ENCODE measurements around the gene IFT25. TPM values are rescaled to one million over a fixed set of nuclear protein-coding genes. Genes with fewer than 3 reads are reported as not detected.

IFT25 gene
- total and polyA plus RNA-seq, 2 of the 13 experiments (the other 11 are each of a cell fraction or from before 2014, with no cell fraction given): 19.7 to 48.0 TPM

DNA sequence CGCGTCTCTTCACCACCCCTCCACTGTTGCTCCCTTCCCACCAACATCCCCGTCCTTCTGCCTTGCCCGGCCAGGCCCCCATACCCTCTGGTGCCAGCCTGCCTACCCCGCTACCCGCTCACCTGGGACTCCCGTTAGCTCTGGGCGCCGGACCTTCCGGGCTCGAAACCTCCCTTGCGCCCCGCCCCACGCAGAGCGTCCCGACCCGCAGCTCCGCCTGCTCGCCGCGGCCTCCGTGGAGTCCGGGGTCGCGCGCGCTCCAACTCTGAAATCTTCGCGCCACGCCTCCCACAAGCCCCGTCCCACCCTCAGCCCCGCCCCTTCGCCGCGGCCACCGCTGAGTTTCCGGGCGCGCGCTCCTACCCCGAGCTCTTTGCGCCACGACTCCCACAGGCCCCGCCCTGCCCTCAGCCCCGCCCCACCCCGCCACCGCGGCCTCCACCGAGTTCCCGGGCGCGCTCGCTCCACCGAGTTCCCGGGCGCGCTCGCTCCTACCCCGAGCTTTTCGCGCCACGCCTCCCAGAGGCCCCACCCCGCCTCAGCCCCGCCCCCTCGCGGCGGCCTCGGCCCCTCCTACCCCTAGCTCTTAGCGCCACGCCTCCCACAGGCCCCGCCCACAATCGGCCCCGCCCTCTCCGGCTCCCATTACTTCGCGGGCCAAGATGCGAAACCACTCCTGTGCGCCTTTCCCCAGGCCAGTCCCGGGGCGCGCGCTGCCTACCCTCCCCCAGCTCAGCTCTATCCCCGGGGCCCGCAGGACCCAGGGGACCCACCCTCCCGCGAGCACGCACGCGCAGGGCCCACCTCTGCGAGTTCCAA, at the start of gene IFT25 (continued):
- TF ChIP-seq SMAD3 (CRISPR knock-in tag; IDR thresholded peaks at IDR 0.05) (no peak), RARG (CRISPR knock-in tag; IDR thresholded peaks at IDR 0.05; ENCODE audit: low read depth) (no peak), POLR2A (IDR thresholded peaks at IDR 0.05; ENCODE audit: insufficient read depth in 1 of 2, low read depth in 2 of 2, low read length in 2 of 2) (peak; percentile 24 to 86; a peak in 3 of 4 replicates), ZNF3 (CRISPR knock-in tag; IDR thresholded peaks at IDR 0.05) (no peak), MXD4 (CRISPR knock-in tag; IDR thresholded peaks at IDR 0.05) (no peak), ZSCAN21 (CRISPR knock-in tag; IDR thresholded peaks at IDR 0.05; ENCODE audit: borderline replicate concordance) (0 out of 2 replicates have a peak, but pooled peaks have one; percentile 51), ZNF589 (CRISPR knock-in tag; conservative IDR thresholded peaks at IDR 0.05) (peak; percentile 63), ZNF274 (CRISPR knock-in tag; IDR thresholded peaks at IDR 0.05) (no peak), ZNF101 (CRISPR knock-in tag; IDR thresholded peaks at IDR 0.05; ENCODE audit: borderline replicate concordance, low read depth) (no peak), HNF4G (IDR thresholded peaks at IDR 0.05; ENCODE audit: borderline replicate concordance, low read depth, low read length) (no peak), HNF4G (CRISPR knock-in tag; IDR thresholded peaks at IDR 0.05; ENCODE audit: borderline replicate concordance, low read depth) (peak; percentile 54; the same call in 1 of the 2 replicates)
- TF ChIP-seq, protein P1, sequence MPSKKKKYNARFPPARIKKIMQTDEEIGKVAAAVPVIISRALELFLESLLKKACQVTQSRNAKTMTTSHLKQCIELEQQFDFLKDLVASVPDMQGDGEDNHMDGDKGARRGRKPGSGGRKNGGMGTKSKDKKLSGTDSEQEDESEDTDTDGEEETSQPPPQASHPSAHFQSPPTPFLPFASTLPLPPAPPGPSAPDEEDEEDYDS (CRISPR knock-in tag; IDR thresholded peaks at IDR 0.05): no peak
- TF ChIP-seq, protein P2, sequence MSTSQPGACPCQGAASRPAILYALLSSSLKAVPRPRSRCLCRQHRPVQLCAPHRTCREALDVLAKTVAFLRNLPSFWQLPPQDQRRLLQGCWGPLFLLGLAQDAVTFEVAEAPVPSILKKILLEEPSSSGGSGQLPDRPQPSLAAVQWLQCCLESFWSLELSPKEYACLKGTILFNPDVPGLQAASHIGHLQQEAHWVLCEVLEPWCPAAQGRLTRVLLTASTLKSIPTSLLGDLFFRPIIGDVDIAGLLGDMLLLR (CRISPR knock-in tag; IDR thresholded peaks at IDR 0.05): peak; percentile 81; the same call in 1 of the 2 replicates
- TF ChIP-seq, protein P3, sequence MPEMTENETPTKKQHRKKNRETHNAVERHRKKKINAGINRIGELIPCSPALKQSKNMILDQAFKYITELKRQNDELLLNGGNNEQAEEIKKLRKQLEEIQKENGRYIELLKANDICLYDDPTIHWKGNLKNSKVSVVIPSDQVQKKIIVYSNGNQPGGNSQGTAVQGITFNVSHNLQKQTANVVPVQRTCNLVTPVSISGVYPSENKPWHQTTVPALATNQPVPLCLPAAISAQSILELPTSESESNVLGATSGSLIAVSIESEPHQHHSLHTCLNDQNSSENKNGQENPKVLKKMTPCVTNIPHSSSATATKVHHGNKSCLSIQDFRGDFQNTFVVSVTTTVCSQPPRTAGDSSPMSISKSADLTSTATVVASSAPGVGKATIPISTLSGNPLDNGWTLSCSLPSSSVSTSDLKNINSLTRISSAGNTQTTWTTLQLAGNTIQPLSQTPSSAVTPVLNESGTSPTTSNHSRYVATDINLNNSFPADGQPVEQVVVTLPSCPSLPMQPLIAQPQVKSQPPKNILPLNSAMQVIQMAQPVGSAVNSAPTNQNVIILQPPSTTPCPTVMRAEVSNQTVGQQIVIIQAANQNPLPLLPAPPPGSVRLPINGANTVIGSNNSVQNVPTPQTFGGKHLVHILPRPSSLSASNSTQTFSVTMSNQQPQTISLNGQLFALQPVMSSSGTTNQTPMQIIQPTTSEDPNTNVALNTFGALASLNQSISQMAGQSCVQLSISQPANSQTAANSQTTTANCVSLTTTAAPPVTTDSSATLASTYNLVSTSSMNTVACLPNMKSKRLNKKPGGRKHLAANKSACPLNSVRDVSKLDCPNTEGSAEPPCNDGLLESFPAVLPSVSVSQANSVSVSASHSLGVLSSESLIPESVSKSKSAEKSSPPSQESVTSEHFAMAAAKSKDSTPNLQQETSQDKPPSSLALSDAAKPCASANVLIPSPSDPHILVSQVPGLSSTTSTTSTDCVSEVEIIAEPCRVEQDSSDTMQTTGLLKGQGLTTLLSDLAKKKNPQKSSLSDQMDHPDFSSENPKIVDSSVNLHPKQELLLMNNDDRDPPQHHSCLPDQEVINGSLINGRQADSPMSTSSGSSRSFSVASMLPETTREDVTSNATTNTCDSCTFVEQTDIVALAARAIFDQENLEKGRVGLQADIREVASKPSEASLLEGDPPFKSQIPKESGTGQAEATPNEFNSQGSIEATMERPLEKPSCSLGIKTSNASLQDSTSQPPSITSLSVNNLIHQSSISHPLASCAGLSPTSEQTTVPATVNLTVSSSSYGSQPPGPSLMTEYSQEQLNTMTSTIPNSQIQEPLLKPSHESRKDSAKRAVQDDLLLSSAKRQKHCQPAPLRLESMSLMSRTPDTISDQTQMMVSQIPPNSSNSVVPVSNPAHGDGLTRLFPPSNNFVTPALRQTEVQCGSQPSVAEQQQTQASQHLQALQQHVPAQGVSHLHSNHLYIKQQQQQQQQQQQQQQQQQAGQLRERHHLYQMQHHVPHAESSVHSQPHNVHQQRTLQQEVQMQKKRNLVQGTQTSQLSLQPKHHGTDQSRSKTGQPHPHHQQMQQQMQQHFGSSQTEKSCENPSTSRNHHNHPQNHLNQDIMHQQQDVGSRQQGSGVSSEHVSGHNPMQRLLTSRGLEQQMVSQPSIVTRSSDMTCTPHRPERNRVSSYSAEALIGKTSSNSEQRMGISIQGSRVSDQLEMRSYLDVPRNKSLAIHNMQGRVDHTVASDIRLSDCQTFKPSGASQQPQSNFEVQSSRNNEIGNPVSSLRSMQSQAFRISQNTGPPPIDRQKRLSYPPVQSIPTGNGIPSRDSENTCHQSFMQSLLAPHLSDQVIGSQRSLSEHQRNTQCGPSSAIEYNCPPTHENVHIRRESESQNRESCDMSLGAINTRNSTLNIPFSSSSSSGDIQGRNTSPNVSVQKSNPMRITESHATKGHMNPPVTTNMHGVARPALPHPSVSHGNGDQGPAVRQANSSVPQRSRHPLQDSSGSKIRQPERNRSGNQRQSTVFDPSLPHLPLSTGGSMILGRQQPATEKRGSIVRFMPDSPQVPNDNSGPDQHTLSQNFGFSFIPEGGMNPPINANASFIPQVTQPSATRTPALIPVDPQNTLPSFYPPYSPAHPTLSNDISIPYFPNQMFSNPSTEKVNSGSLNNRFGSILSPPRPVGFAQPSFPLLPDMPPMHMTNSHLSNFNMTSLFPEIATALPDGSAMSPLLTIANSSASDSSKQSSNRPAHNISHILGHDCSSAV (CRISPR knock-in tag; IDR thresholded peaks at IDR 0.05; ENCODE audit: borderline replicate concordance): no peak
- TF ChIP-seq, protein P4, sequence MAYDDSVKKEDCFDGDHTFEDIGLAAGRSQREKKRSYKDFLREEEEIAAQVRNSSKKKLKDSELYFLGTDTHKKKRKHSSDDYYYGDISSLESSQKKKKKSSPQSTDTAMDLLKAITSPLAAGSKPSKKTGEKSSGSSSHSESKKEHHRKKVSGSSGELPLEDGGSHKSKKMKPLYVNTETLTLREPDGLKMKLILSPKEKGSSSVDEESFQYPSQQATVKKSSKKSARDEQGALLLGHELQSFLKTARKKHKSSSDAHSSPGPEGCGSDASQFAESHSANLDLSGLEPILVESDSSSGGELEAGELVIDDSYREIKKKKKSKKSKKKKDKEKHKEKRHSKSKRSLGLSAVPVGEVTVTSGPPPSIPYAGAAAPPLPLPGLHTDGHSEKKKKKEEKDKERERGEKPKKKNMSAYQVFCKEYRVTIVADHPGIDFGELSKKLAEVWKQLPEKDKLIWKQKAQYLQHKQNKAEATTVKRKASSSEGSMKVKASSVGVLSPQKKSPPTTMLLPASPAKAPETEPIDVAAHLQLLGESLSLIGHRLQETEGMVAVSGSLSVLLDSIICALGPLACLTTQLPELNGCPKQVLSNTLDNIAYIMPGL (CRISPR knock-in tag; IDR thresholded peaks at IDR 0.05; ENCODE audit: borderline replicate concordance in 1 of 2, low read depth in 1 of 2): peak in 1 of 2 experiments; percentile 17; a peak in 1 of 4 replicates
- TF ChIP-seq, protein P5, sequence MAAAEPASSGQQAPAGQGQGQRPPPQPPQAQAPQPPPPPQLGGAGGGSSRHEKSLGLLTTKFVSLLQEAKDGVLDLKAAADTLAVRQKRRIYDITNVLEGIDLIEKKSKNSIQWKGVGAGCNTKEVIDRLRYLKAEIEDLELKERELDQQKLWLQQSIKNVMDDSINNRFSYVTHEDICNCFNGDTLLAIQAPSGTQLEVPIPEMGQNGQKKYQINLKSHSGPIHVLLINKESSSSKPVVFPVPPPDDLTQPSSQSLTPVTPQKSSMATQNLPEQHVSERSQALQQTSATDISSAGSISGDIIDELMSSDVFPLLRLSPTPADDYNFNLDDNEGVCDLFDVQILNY (CRISPR knock-in tag; conservative IDR thresholded peaks at IDR 0.05): peak; percentile 7; the same call in 1 of the 2 replicates

All from HepG2 (cell line).